C4-2B (cell line): ENCODE results near the gene FAM227B.
"Not testable (repeated sequence)": the region's sequence is repeated elsewhere in the genome, so short reads cannot be mapped to it uniquely, and the experiment has no call there.

Experiments used
- H3K27ac ChIP-seq: fragments of 450-650 bp; 2 replicates; pipeline ENCODE4 v1.5.1; 2017
- ZFX ChIP-seq: fragments of 450-650 bp; IDR thresholded peaks from 2 replicates; pipeline ENCODE4 v1.6.1; 2017
- TF ChIP-seq, protein P1 (sequence below): fragments of 450-650 bp; conservative IDR thresholded peaks from 2 replicates; pipeline ENCODE4 v1.5.1; 2017; ENCODE audit warnings: mild to moderate bottlenecking

Gene FAM227B

GRCh38 chr15:49570174-49570573 is 50.4 kb downstream of the FAM227B start:
- TF ChIP-seq, protein P1, sequence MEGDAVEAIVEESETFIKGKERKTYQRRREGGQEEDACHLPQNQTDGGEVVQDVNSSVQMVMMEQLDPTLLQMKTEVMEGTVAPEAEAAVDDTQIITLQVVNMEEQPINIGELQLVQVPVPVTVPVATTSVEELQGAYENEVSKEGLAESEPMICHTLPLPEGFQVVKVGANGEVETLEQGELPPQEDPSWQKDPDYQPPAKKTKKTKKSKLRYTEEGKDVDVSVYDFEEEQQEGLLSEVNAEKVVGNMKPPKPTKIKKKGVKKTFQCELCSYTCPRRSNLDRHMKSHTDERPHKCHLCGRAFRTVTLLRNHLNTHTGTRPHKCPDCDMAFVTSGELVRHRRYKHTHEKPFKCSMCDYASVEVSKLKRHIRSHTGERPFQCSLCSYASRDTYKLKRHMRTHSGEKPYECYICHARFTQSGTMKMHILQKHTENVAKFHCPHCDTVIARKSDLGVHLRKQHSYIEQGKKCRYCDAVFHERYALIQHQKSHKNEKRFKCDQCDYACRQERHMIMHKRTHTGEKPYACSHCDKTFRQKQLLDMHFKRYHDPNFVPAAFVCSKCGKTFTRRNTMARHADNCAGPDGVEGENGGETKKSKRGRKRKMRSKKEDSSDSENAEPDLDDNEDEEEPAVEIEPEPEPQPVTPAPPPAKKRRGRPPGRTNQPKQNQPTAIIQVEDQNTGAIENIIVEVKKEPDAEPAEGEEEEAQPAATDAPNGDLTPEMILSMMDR, result no peak
- no peak for TF ChIP-seq ZFX

DNA sequence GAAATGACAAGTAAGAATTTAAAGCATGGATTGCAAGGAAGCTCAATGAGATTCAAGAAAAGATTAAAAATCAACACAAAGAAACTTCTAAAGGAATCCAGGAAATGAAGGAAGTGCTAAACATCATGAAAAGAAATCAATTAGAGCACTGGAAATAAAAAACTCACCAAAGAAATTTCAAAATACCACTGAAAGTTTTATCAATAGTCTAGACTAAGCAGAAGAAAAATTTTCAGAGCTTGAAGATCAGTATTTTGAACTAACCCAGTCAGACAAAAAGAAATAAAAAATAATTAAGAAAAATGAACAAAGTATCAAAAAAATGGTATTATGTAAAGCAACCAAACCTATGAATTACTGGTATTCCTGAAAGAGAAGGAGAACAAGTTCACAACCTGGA is 60.6 kb downstream of the FAM227B start:
- TF ChIP-seq, protein P1, result no peak
- no peak for TF ChIP-seq ZFX
- no peak overlapping the region for H3K27ac ChIP-seq

More at GRCh38 chr15:49570174-49570573, 50.4 kb downstream of the FAM227B start:
- no peak overlapping the region for H3K27ac ChIP-seq

DNA sequence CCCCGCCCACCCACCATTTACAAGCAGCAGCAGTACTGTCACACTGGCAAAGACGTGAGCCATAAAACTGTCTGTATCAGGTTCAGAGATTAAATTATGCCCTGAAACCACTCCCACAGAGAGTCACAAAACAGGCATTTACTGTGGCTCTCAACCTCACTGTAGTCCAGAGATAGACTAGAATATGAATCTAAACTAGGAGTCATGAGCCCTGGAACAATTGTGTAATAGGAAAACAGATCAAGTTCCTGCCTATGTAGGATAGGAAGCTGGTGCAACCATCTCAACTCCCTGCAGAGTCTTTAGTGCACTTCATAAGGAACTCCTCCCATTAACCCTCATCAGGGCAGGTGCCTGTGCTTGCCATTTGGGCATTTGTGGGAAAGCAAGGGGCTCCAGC is 61.7 kb downstream of the FAM227B start:
- TF ChIP-seq ZFX, result no peak
- TF ChIP-seq, protein P1, result no peak
- H3K27ac ChIP-seq, result no peak overlapping the region

GRCh38 chr15:49556437-49556836 is 64.2 kb downstream of the FAM227B start:
- H3K27ac ChIP-seq, result no peak overlapping the region
- TF ChIP-seq, protein P1, result no peak

GRCh38 chr15:49550342-49550741 is 70.3 kb downstream of the FAM227B start:
- H3K27ac ChIP-seq, result not testable (repeated sequence)

- TF ChIP-seq ZFX, result no peak
- TF ChIP-seq, protein P1, result no peak
- H3K27ac ChIP-seq, result no peak overlapping the region
Measured at GRCh38 chr15:49538520-49538919, 82.1 kb downstream of the FAM227B start.

- no peak overlapping the region for H3K27ac ChIP-seq
- TF ChIP-seq, protein P1, result no peak
- TF ChIP-seq ZFX, result no peak
Measured at GRCh38 chr15:49530092-49530491, 90.5 kb downstream of the FAM227B start.

GRCh38 chr15:49528289-49528688 is 92.3 kb downstream of the FAM227B start:
- H3K27ac ChIP-seq, result no peak overlapping the region
- TF ChIP-seq ZFX, result no peak
- TF ChIP-seq, protein P1, result no peak
